PC-9 (cell line): ENCODE data around the gene FEZ2. TPM values are rescaled to one million over a fixed set of nuclear protein-coding genes. Genes with fewer than 3 reads are reported as not detected.

Experiments
- BruUV-seq: library from RNA; stranded (reverse); fragments of 400-500 nt; replicated peaks from 2 replicates; lab custom pipeline; 2021; lab: Mats Ljungman, UMichigan
- CTCF ChIA-PET: fragments of 300-600 bp; sonication (Branson Sonifier 250); formaldehyde crosslinking; loops from one replicate; lab custom pipeline; 2022; ENCODE audit warnings: antibody characterized with exemption; lab: Charles Lee
- POLR2A ChIA-PET: fragments of 300-600 bp; sonication (Branson Sonifier 250); formaldehyde crosslinking; loops from one replicate; lab custom pipeline; 2022; ENCODE audit warnings: antibody characterized with exemption; ENCODE audit not compliant: unreplicated experiment; lab: Charles Lee
- DNase-seq, 2 experiments: peaks; one replicate each; pipeline versions ENCODE4 v3.0.0 to v3.0.0-alpha.2; 2015 to 2022; ENCODE audit warnings: mixed read lengths in 1 of 2
- H2AFZ ChIP-seq: fragments of 200-600 bp; sonication (generic); 2 replicates; pipeline ENCODE4 v1.8.1; 2017; ENCODE audit warnings: antibody characterized with exemption
- H3F3A ChIP-seq: fragments of 200-600 bp; sonication (generic); 2 replicates; pipeline ENCODE4 v1.8.1; 2017; ENCODE audit warnings: antibody characterized with exemption, mild to moderate bottlenecking, low read depth; ENCODE audit not compliant: insufficient read depth
- H3K27ac ChIP-seq: fragments of 200-600 bp; sonication (generic); 2 replicates; pipeline ENCODE4 v1.6.1; 2016; ENCODE audit warnings: mixed run types
- H3K27me3 ChIP-seq: fragments of 200-600 bp; sonication (generic); 2 replicates; pipeline ENCODE4 v1.6.1; 2016; ENCODE audit warnings: low read depth, mixed run types; ENCODE audit not compliant: insufficient read depth
- H3K36me3 ChIP-seq: fragments of 200-600 bp; sonication (generic); 2 replicates; pipeline ENCODE4 v1.6.1; 2016; ENCODE audit warnings: low read depth, mixed run types
- H3K4me1 ChIP-seq: fragments of 200-600 bp; sonication (generic); replicated peaks from 2 replicates; pipeline ENCODE4 v1.6.1; 2016; ENCODE audit warnings: mixed run types; ENCODE audit not compliant: insufficient read depth
- H3K4me2 ChIP-seq: fragments of 200-600 bp; sonication (generic); 2 replicates; pipeline ENCODE4 v1.6.1; 2017; ENCODE audit warnings: mixed run types
- H3K4me3 ChIP-seq: fragments of 200-600 bp; sonication (generic); 2 replicates; pipeline ENCODE4 v1.6.1; 2016; ENCODE audit warnings: mixed run types
- H3K79me2 ChIP-seq: fragments of 200-600 bp; sonication (generic); 2 replicates; pipeline ENCODE4 v1.6.1; 2017; ENCODE audit warnings: low read depth, mixed run types
- H3K9me2 ChIP-seq: fragments of 200-600 bp; sonication (generic); 2 replicates; pipeline ENCODE4 v1.8.1; 2017; ENCODE audit warnings: mild to moderate bottlenecking; ENCODE audit not compliant: insufficient read depth
- H3K9me3 ChIP-seq: fragments of 200-600 bp; sonication (generic); 2 replicates; pipeline ENCODE4 v1.8.1; 2016; ENCODE audit warnings: low read depth; ENCODE audit not compliant: insufficient read depth
- H4K20me1 ChIP-seq: fragments of 200-600 bp; sonication (generic); 2 replicates; pipeline ENCODE4 v1.8.1; 2017; ENCODE audit not compliant: insufficient read depth
- CTCF ChIP-seq: fragments of 200-600 bp; sonication (generic); conservative IDR thresholded peaks from 2 replicates; pipeline ENCODE4 v1.6.1; 2017; ENCODE audit warnings: mixed run types, antibody characterized with exemption, mild to moderate bottlenecking, moderate library complexity
- EZH2 ChIP-seq: fragments of 200-600 bp; sonication (generic); IDR thresholded peaks from 2 replicates; pipeline ENCODE4 v1.8.0; 2017; ENCODE audit warnings: antibody characterized with exemption, low read depth
- intact Hi-C: fragments of 100-400 bp; cut with micrococcal nuclease; formaldehyde crosslinking; loops from one replicate; pipeline ENCODE4 v1.10.0; 2022; ENCODE audit not compliant: unreplicated experiment
- total RNA-seq: library from RNA; stranded (reverse); gene quantifications from 2 replicates; pipeline ENCODE4 v1.2.3, GENCODE V29; 2021

The FEZ2 gene
- total RNA-seq, 1 experiment from 2014 or later = 33.9 TPM

- ChIA-PET CTCF (interaction anchor here (1.4 kb wide), 1 partner anchor 102 kb away, joined by 7 read pairs; no protein-coding TSS in a partner anchor), POLR2A (interaction anchor here (0.6 to 1.3 kb wide), 5 partner anchors 12 to 224 kb away, joined by 5 to 20 read pairs (median 6); no protein-coding TSS in a partner anchor)
- Histone ChIP-seq H3K4me3 (peak overlapping the region; percentile 50; the same call in 1 of the 2 replicates), H3K9me3 (no peaks in the 10 kb centered on the region), H3K4me1 (peaks cover 49% of the 10 kb centered on the region), H2AFZ (no peak overlapping the region), H3F3A (peaks cover 40% of the 10 kb centered on the region), H4K20me1 (no peaks in the 10 kb centered on the region), H3K36me3 (peaks cover 24% of the 10 kb centered on the region; the same call in 1 of the 2 replicates), H3K27ac (peak overlapping the region; percentile 99), H3K4me2 (peak overlapping the region; percentile 82), H3K79me2 (peaks cover 41% of the 10 kb centered on the region), H3K27me3 (no peaks in the 10 kb centered on the region), H3K9me2 (no peaks in the 10 kb centered on the region)
- peak in 1 of 2 experiments; percentile 78 for DNase-seq
- intact Hi-C loops = loop anchor here (5.0 kb wide), 5 partner anchors 35 to 230 kb away; partner anchors contain the start of genes CRIM1 and FEZ2
- no peak for TF ChIP-seq EZH2
- TF ChIP-seq CTCF = no peak
- BruUV-seq = no TSS peak
These were observed 35.7 kb downstream of the FEZ2 start for GRCh38 chr2:36562240-36562639.

DNA sequence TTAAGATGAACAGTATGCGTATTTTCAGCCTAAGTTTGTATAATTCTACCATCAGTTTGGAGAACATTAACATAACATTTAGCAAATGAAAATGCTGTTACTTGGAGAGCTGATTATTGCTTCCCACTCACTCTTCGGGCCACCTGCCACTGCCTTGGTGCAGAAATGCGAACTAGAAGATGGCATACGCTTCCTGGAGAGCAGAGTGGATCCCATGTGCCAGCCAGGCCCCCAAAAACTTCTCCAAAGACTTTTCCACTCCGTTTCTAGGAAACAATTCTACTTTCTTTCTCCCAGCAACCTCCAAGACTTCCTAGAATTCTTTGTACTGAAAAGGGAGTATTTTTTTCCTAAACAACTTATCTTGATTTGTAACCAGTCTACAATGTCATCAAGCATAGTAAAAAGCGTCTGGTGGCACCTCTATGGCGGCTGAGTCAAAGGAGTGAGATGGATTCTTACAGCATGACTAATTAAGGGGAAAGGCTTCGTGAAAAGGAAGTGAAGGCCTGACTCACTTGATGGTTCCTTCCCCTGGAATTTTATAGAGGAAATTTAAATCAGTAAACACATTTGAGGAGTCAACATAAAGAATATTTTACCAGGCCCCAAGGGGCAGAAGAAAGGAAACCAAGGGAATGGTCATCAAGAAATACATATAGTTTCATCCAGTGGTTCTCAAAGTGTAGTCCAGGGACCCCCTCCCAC, 36.6 kb downstream of the FEZ2 start:
- CTCF ChIA-PET = interaction anchor here (1.4 kb wide), 1 partner anchor 103 kb away, joined by 7 read pairs; no protein-coding TSS in a partner anchor
- H3K9me2 ChIP-seq = no peaks in the 10 kb centered on the region
- peak overlapping the region; percentile 99 for H3K27ac ChIP-seq
- H3F3A ChIP-seq = peaks cover 40% of the 10 kb centered on the region
- TSS peak; percentile 26 for BruUV-seq
- intact Hi-C loops = loop anchor here (2.0 to 5.0 kb wide), 6 partner anchors 36 to 229 kb away; partner anchors contain the start of genes CRIM1 and FEZ2
- H2AFZ ChIP-seq = no peak overlapping the region
- H3K4me2 ChIP-seq = peak overlapping the region; percentile 82
- DNase-seq = peak; percentile 69 to 99
- POLR2A ChIA-PET = no interaction called here
- H3K4me1 ChIP-seq = peaks cover 49% of the 10 kb centered on the region
- no peaks in the 10 kb centered on the region for H3K9me3 ChIP-seq
- H3K36me3 ChIP-seq = peaks cover 23% of the 10 kb centered on the region; the same call in 1 of the 2 replicates
- H3K27me3 ChIP-seq = no peaks in the 10 kb centered on the region
- H3K79me2 ChIP-seq = peaks cover 40% of the 10 kb centered on the region
- no peaks in the 10 kb centered on the region for H4K20me1 ChIP-seq
- peak overlapping the region; percentile 30; the same call in 1 of the 2 replicates for H3K4me3 ChIP-seq
- no peak for TF ChIP-seq CTCF
- no peak for TF ChIP-seq EZH2

DNA sequence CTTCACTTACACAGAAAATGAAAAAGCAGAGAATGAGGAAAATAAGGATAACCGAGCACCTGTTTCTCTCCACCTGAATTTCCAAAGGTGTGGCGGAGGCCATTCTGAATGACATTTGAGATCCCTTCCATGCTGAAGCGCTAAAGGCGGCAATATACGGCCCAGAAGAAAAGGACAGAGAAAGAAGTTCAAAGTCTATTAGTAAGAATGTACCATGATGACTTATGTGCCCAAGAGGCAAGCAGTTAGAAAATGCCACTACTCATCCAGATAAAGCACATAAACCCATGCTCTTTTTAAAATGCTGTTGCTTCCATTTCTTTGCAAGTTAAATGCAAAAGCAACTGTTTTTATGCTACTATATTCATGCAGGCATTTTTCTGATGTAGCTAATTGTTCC, 37.2 kb downstream of the FEZ2 start:
- H3K9me2 ChIP-seq = no peaks in the 10 kb centered on the region

More for the DNA sequence above, 37.2 kb downstream of the FEZ2 start:
- peak overlapping the region; percentile 99 for H3K27ac ChIP-seq
- no peaks in the 10 kb centered on the region for H3K9me3 ChIP-seq
- TF ChIP-seq CTCF = no peak
- peaks cover 37% of the 10 kb centered on the region for H3K79me2 ChIP-seq
- no peaks in the 10 kb centered on the region for H3K27me3 ChIP-seq
- H3K4me2 ChIP-seq = peak overlapping the region; percentile 82
- no TSS peak for BruUV-seq
- intact Hi-C loops = loop anchor here (1.0 to 5.0 kb wide), 7 partner anchors 37 to 228 kb away; partner anchors contain the start of genes CRIM1 and FEZ2
- H3K4me1 ChIP-seq = peaks cover 49% of the 10 kb centered on the region
- no peaks in the 10 kb centered on the region for H4K20me1 ChIP-seq
- H3K36me3 ChIP-seq = peaks cover 16% of the 10 kb centered on the region; the same call in 1 of the 2 replicates
- H2AFZ ChIP-seq = no peak overlapping the region
- ChIA-PET POLR2A (no interaction called here), CTCF (no interaction called here)
- no peak overlapping the region for H3K4me3 ChIP-seq
- H3F3A ChIP-seq = peaks cover 40% of the 10 kb centered on the region
- no peak for DNase-seq
